HG02840 (cell line): ENCODE data around the gene FUOM.

ENCODE experiments used
- ATAC-seq: cut with Tn5 transposase; IDR thresholded peaks from one replicate; pipeline ENCODE4 v1.9.1; 2021; ENCODE audit warnings: mild to moderate bottlenecking, moderate library complexity, moderate number of reproducible peaks; ENCODE audit not compliant: unreplicated experiment, low FRiP score

FUOM gene, protein sequence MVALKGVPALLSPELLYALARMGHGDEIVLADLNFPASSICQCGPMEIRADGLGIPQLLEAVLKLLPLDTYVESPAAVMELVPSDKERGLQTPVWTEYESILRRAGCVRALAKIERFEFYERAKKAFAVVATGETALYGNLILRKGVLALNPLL

DNA sequence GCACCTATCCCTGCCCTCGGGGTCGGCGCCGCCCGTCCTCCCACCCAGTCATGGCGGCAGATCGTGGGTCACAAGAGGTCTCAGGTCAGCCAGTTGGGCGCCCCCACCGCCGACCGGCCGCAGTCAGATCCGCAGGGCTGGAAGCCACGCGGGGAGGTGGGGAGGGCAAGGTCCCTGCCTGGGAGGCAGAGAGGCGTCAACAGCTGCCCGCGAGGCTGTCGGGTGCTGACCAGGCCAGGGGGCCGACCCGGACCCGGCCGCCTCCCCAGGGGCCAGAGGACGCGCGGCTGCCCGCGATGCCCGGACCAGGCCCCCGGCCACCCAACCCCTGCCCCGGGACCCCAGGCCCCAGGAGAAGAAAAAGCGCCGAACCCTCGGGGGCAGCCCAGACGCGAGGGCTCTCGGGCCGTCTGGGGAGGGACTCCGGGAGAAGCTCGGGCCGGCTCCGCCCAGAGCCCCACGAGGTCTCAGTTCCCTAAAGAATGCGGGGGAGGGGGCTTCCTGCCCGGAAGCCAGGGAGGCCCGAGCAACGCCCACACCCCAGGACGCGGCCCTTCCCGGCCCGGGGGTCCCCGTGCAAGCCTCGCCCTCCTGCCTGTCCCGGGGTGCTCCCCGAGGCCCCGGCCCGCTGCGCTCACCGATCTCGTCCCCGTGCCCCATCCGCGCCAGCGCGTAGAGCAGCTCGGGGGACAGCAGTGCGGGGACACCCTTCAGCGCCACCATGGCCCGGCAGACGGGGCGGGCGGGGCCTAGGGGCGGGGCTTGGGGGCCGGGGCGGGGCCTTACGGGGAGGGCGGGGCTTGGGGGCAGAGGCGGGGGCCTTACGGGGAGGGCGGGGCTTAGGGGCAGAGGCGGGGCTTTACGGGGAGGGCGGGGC lies at the start of gene FUOM:
TSS of gene FUOM (minus strand) at position 735 of the 877 bp plus-strand sequence. CDS start at position 723, 12 bp downstream.
- ATAC-seq, result peak; percentile 46

DNA sequence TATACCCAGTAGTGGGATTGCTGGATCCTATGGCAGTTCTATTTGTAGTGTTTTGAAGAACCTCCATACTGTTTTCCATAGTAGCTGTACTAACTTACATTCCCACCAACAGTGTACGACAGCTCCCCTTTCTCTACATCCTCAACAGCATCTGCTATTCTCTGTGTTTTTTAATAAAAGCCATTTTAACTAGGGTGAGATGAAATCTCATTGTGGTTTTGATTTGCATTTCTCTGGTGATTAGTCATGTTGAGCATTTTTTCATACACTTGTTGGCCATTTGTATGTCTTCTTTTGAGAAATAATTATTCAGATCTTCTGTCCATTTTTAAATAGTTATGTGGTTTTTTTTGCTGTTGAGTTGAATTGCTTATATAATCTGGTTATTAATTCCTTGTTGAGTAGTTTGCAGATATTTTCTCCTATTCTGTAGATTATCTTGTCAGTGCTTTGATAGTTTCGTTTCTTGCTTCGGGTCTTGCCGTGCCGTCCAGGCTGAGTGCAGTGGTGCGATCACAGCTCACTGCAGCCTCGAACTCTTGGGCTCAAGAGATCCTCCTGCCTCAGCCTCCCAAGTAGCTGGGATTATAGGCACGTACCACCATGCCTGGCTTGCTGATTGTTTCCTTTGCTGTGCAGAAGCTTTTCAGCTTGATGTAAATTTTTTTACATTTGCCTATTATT lies 48.2 kb upstream of the FUOM start:
- no peak for ATAC-seq

DNA sequence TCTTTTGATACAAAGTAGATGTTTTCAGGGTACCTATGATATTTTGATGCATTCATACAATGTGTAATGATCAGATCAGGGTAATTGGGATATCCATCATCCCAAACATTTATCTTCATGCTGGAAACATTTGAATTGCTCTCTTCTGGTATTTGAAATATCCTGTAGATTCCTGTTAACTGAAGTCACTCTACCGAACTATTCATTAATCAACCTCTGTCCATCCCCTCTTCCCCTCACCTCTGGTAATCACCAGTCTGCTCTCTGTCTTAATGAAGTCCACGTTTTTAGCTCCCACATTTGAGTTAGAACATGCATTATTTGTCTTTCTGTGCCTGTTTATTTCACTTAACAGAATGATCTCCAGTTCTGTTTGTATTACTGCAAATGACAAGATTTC lies 47.5 kb upstream of the FUOM start:
- ATAC-seq, result no peak

DNA sequence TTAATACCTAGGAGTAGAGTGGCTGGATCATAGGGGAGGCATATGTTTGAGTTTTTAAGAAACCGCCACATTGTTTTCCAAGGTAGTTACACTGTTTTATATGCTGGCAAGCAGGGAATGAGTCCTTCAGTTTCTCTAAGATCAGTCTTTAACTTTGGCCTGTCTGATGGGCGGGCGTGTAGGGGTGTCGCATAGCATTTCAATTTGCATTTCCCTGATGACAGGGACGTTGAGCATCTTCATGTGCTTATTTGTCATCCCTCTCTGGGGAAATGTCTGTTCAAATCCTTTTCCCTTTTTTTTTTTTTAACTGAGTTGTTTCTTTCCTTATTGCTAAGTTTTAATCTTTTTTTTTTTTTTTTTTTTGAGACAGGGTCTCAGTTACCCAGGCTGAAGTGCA lies 46.0 kb upstream of the FUOM start:
- ATAC-seq, result no peak

DNA sequence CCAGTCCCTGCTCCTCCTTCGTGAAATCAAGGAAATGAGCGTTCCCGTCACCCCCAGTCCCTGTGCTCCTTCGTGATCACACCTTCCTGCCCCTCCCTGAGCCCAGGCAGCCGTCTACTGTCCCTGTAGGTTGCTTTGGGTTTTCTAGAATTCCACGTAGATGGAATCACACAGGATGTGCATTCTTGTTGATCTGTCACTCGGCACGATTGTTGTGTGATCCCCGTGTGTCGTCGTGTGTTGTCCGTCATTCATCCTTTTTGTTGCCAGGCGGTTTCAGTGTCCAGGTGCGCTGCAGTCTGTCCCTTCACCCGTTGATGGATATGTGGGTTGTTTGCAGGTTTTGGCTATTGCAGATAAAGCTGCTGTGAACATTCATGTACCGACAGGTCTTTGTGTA lies 45.5 kb upstream of the FUOM start:
- no peak for ATAC-seq

DNA sequence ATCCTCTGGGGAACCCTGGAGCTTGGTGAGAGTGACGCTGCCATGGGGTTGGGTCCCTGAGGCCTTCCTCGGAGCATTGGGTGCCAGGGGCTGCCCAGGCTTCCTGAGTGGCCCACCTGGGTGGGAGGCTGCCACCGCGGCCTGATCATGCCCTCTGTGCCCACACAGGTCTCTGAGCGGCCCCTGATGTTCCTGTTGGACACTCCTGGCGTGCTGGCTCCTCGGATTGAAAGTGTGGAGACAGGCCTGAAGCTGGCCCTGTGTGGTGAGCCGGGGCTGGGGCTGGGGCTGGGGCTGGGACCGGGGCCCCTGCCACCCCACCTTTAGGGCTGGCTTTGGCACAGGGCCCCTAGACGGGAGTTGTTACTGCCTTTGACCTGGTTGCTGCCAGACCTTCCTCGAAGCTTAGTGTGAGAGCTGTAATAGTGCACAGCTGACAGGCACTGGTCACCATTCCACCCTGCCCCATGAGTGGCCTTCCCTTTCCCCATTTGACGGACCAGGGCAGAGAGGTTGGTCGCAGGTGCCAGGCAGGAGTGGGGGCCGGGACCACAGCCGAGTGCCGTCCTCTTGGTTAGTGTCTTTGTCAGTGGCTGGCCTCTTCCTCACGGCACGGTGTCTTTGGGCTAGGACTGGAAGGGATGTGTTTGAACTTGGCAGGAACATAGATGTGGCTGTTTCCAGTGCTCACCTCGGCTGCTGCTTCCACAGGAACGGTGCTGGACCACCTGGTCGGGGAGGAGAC lies 44.3 kb upstream of the FUOM start:
- ATAC-seq, result no peak

DNA sequence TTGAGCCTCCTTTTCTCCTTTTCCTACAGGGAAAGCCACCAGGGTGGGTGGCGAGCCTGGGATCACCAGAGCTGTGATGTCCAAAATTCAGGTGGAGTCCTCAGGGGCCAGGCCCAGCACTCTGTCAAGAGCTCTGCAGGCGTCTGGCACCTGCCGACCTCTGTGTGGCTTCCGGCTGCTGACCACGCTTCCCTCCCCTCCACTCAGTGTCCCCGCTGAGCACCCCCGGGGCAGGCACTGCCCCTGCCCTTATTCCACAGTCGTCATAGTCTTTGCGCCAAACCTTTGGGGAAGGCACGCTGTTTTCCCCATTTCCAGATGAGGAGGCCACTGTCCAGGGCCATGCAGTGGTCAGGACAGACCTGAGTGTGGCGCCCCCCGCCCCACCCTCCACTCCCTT lies 43.7 kb upstream of the FUOM start:
- no peak for ATAC-seq

DNA sequence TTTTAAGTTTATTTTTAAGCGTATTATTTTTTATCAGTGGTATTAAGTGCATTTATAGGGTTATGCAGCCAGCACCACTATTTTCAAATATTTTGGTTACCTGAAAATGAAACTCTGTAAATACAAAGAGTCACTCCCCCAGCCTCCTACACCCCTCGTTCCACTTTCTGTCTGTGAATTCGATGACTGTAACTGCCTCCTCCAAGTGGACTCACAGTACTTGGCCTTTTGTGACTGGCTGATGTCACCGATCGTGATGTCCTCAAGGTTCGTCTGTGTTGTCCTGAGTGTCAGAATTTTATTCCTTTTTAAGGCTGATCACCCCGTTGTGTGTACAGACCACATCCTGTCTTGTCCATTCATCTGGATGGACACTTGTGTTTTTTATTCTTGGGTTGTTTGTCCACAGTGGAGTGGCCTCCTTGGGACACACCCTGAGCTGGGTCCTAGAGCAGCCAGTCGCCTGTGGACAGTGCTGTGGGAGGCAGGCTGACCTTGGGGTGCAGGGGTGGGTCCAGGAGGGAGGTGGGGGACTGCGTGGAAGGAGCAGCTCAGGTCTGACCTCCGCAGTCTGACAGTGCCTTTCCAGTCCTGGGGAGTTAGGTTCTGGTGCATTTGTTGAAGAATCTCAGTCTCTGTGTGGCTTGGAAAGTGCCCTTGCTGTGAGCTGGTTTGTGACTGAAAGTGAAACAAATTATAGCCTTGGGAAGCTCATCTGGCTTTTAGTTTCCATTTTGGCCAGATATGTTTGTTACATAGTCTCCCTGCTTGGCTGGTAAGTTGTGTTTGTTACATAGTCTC lies 43.0 kb upstream of the FUOM start:
- ATAC-seq, result peak; percentile 61

DNA sequence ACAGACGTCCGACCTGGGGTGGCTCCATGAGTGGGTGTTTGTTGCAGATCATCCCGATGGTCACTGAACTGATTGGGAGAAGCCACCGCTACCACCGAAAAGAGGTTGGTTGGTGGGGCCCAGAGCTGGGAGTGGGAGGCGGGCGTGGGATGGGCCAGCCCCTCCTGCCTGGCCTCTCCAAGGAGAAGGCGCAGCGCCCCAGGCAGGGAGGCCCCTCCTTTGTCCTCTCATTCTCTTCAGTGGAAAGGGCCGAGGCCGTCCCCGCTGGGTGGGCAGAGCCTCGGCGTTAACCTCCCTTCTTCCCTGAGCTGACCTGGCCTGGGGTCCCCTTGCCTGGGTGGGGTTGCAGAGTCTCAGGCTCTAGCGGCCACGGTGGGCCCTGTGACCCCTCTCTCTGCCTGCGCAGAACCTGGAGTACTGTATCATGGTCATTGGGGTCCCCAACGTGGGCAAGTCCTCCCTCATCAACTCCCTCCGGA lies 41.3 kb upstream of the FUOM start:
- no peak for ATAC-seq

DNA sequence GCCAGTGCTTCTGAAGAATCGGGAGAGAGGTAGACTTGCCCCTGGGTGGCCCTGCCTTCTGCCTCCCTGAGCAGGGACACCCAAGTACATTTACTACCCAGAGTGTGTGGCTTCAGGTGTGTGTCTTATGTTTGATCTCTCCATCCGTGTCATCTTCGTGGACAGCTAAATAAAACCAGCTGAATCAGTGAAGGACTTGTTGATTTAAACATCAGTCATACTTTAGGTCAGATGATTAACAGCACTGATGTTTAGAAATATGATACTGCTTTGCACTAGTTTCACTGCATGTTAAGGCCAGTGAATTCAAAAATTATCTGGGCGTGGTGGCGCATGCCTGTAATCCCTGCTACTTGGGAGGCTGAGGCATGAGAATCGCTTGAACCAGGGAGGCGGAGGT lies 40.1 kb upstream of the FUOM start:
- ATAC-seq, result no peak

DNA sequence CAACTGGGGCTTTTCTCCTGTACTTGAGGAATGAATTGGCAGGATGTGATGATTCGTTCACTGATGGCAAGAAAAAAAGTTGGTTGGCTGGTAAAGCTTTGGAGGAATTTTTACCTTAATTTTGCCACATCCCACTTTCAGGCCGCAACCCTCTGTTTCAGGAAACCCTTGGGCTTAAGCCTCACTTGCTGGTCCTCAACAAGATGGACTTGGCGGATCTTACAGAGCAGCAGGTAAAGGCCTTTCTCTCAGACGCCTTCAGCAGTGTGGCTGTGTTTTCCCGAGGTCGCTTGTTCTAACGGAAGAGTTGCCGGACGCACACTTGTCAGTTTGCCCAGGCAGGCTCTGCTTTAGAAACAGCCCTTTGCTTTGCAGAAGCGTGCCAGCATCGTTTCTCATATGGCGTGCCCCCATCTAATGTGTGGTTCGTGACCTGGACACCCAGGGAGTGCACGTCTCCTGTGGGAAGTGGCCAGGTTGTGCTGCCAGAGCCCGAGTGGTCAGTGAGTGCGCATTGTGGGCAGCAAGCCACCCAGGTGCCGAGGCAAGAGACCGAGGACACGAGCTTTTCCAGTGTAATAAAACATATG lies 38.3 kb upstream of the FUOM start:
- ATAC-seq, result no peak

DNA sequence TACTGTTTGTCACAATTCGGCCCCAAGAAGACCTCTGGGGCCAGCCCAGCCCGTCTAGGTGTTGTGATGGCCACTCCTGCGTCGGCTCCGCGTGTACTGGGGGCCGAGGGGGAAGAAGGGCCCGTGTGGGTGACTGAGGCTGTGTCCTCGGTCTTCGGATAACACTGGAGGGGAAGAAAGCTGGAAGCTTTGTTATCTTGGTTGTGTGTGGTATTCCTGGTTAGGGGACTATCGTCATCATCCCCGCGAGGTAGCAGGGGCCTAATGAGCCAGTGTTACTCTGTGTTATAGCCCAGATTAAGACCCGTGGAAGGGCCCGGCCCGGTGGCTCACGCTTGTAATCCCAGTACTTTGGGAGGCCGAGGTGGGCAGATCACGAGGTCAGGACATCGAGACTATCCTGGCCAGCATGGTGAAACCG lies 37.0 kb upstream of the FUOM start:
- no peak for ATAC-seq

DNA sequence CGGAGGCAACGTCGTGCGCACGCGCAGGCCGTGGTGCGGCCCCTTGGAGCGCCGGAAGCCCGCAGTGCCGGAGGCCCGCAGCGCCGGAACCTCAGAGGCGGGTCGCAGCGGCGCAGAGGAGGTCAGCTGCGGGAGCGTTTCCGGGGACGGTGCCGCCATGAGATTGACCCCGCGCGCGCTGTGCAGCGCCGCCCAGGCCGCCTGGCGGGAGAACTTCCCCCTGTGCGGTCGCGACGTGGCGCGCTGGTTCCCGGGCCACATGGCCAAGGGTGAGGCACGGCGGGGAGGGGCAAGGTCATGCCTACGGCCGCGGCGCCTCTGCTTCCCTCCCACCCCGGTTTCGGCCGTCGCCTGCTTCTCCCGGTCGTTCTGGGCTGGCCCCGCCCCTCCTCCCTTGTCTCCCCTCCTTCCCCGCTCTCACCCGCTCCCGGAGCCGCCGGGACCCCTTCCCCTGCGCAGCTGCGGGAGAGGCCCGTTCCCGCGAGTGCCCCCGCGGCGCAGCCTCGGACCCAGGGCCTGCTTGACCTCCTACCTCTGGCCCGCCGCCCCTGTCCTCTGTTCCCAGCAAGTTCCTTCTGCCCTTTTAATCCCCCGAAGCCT lies 36.3 kb upstream of the FUOM start, which contains the start of gene MTG1:
TSS of gene MTG1 (plus strand) at position 94 of the 600 bp plus-strand sequence. CDS start at position 158, 64 bp downstream.
- peak; percentile 65 for ATAC-seq

DNA sequence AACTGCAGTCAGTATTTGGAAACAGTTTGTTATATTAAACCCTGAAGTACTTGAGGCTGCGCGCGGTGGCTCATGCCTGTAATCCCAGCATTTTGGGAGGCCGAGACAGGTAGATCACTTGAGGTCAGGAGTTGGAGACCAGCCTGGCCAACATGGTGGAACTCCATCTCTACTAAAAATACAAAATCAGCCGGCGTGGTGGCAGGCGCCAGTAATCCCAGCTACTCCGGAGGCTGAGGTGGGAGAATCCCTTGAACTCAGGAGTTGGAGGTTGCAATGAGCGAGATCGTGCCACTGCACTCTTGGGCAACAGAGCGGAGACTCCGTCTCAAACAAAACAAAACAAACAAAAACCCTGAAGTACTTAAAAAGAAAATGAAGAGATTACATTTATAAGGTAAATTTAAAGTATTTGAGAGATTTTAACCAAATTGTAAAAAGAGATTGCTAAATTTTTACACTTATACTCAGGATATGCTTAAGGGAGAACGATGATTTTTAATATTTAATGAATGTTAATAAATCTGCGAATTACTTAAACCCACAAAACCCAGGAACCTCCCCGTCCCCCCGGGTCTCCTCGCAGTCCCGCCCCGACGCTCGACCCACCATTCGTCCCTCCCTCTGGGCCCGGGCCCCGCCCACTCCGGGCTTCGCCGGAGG lies 35.7 kb upstream of the FUOM start:
- ATAC-seq, result no peak

DNA sequence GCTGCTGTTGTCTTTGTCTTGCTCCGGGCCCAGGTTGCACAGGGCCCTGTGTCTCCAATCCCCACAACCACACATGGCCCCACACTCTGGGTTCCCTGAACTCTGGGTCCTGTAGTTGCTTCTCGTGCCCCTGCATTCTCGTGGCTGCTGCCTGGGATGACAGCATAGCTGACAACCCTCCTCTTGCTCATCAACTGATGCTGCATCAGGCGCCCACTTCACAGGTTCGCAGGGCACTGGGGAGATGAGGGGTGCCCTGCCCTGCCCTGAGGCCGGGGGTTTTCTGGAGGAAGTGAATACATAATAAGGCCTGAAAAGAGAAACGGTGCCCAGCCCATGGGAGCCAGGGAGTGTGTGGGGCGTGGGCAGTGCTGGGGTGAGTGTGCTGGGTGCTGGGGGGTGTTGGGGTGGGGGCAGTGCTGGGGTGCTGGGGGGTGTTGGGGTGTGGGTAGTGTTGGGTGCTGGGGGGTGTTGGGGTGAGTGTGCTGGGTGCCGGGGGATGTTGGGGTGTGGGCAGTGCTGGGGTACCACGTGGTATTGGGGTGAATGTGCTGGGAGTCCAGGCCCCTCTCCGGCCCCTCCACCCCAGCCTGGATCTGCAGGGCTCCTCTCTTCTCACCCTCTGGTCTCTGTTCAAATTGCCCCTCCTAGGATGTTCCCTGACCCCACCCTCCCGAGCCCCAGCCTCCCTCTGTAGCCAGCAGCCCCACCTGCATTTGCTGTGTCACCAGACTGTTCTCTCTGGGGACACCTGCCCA lies 34.1 kb upstream of the FUOM start:
- ATAC-seq, result no peak

DNA sequence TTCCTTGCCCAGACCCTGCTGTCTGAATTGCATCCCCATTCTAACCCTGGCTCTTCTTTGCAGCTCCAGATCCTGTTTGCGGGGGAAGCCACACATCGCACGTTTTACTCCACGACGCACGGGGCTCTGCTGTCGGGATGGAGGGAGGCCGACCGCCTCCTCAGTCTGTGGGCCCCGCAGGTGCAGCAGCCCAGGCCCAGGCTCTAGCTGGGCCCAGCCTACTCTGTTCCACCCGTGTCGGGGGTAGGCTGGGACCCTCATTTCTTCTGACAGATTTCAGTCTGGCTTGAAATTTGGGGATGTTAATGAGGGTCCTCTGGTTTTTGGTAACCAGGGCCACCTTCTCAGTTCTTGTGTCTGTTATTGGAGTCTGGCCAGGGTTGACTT lies 33.4 kb upstream of the FUOM start:
- no peak for ATAC-seq

DNA sequence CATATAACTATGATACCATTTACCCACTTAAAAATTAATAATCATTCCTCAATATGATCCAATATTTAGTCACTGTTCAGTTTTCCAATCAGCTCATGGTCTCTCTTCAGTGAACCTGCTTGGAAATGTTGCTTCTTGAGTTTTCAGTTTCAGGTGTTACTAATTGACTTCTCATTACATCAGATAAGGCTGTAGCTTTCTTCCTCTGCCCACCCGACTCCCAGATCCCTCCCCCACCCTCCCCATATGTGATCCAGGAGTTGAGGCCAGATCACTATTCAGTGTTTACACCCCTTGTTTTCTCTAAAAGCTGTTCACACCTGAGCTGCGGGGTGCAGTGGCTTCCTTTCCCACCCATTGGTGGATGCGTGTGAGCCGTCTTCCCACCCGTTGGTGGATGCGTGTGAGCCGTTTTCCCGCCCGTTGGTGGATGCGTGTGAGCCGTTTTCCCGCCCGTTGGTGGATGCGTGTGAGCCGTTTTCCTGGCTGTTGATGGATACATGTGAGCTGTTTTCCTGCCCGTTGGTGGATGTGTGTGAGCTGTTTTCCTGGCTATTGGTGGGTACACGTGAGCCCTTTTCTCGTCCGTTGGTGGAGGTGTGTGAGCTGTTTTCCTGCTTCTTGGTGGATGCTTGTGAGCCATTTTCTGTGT lies 32.9 kb upstream of the FUOM start:
- ATAC-seq, result no peak
